Measurements from ENCODE around the gene SCN5A.

Gene SCN5A

DNA sequence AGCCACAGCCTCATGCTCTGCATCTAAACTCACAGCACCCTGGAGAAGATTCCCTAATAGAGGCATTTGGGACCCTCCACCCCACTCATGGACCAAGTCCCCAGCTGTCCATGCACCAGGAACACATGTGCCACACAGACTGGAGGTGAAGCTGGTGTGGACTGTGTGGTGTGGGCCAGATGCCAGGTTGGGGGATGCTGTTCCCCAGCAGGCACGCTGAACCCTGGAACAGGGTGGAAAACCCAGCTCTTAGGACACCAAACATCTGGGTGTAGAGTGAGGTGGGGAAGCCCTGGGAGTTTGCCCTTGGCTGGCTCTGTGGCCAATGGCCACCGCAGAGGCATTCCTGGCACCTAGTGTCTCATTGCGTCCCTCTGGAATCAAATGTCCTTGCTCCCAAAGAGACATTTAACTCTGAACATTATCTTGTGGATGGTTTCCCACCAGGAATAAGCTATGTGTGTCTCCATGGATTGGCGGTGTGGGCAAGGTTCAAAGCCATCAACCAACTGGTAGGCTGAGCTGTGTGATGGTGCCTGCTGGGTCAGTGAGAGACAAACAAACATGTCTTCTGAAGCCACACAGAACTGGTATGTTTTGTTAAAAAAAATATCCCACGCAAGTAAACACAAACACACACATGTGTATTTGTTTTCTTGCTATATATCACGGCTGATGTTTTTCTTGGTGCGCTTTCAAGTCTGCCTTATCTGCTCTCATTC, 88.3 kb downstream of the SCN5A start:
- DNase-seq (ENCODE audit: low read depth in 2 of 2), result no peak

DNA sequence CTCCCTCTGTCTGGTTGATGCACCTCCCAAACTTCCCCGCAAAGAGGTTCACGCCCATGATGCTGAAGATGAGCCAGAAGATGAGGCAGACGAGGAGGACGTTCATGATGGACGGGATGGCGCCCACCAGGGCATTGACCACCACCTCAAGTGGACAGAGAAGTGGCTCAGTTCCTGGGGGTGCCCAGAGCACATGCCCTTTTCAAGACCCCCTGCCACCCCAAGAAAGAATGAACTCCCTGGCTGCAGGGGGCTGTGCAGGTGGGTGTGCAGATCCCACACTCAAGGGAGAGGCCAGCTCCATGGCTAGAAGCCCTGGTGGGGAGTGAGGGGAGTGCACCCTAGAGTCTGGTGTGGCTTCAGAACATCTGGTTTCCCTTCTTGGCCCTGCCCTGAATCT, 89.2 kb downstream of the SCN5A start:
- DNase-seq (ENCODE audit: low read depth in 2 of 2), result no peak

DNA sequence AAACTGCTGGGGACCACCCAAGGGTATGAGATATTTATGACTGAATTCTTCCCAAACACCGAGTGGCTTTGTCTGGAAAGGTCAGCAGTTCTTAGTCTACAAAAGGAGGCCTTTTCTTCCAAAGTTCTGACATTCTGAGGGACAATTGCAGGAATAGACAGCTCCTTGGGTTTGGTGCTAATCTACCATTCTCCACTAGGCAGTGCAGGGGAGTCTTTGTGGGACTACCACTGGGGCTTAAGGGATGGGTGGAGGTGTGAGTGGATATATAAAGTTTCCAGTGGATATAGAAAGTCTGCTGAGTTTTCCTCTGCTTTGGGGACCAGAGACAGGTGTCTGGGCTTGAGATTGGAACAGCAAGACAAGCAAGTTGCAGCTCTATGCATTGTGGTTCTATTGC, 90.6 kb downstream of the SCN5A start:
- DNase-seq (ENCODE audit: low read depth in 2 of 2), result no peak

DNA sequence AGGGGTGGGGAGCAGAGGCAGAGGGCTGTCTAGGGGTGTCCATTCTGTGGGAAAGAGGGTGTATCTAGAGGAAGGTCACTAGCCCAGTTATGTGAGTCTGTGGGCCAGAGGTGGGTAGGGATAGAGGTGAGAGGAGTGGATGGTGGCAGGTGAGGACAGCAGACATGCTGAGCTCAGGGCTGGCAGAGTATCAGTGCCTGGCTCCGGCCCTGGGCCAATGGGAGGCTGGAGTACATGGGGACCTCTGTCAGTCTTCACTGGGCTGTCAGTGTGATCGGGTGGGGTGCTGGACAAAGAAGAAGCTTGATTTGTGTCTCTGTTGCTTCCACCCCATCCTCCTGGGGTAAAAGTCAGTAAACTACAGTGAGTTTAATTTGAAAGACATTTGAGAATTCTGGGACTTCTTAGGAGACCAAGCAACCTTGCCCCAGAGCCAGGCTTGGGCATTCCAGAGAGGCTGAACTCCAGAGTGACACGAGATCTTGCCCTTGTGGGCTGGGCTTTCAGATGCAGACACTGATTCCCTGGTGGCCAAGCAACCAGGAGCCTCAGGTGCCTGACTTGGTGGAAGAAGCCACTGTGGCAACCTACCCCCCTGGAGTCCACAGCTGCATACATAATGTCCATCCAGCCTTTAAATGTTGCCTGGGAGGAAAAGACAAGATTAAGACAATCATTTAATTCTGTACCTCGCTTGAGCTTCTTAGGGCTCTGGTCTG, 92.7 kb downstream of the SCN5A start:
- DNase-seq (ENCODE audit: low read depth in 2 of 2), result no peak

DNA sequence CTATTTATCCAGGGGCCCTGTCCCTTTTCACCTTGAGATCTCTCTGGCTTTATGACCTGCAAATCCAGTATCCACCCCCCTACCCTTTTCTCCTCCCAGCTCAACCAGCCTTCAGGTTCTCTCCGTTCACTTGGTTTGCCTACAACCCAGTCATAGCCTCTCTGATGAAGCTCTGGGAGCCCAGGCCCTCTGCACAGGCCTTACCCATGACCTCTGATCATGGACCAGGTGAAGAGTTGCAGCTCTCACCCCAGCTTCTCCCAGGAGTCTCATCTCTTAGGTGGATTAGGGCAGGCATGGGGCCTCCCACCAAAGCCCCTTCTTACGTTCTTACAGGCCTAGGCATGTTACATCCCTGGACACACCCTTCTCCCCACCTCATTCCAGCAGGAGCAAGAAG, 93.6 kb downstream of the SCN5A start:
- no peak for DNase-seq (ENCODE audit: low read depth in 2 of 2)

DNA sequence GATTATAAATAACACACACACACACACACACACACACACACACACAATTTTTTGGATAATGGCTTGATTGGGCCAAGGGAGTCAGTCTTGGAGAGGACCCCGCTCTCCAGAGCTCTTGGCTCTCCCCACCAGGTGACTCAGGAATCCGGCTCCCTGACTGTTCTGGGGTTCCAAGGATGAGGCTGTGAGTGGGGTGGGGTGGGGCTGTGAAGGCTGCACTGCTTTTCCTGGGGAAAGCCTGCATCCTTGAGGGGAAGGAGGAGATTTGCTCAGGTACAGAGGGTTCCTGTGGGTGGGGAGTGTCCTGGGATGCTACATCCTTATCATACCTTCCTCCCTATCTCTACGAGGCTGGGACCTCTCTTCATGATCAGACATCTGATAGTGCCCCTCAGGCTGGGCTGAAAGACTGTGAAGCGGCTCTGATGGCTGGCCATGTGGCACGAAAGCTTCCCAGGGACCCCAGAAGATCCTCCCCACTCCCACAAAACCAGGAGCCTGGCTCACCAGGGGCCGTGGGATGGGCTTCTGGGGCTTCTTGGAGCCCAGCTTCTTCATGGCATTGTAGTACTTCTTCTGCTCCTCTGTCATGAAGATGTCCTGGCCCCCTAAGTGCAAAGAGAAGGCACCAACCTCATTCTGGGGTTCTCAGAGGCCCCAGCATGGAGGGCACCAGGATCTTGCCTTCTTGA, 94.2 kb downstream of the SCN5A start:
- no peak for DNase-seq (ENCODE audit: low read depth in 2 of 2)

DNA sequence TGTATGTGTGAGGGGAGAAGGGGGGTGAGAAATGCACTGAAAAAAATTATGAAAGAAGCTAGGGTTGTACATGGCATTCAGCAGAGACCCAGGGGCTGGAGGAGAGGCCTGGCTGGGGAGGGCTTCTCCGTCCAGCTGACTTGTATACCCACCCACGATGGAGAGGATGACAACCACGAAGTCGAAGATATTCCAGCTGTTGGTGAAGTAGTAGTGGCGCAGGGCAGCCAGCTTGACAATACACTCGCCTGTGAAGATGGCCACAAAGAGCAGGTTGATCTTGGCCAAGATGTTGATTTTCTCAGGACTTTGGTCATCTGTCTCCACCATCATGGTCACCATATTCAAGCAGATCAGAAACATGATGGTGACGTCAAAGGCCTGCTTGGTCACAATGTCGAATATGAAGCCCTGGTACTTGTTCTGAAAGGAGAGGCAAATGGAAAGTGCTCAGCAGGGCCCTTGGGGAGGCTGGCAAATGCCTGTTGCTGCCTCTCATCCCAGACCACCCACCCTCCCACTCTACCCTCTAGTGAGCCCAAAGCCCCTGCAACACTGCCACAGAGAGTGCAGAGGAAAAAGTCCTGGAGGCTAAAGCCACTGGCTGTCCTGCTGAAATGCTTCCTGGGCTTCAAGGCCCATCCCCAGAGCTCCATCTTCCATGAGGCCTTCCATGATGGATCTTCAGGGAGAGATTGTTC, 95.2 kb downstream of the SCN5A start:
- no peak for DNase-seq (ENCODE audit: low read depth in 2 of 2)

DNA sequence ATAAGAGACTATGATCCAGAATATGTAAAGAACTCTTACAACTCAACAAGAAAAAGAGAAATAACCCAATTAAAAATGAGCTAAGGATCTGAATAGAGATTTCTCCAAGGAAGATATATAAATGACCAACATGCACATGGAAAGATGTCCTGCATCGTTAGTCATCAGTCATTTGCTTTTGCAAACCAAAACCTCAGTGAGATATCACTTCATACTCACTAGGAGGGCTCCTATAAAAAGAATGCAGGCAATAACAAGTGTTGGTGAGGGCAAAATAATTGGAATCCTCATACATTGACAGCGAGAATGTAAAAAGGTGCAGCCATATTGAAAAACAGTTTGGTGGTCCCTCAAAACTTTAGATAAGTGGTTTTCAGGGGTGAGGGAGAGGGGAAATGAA, 96.4 kb downstream of the SCN5A start:
- DNase-seq (ENCODE audit: low read depth in 2 of 2), result no peak

DNA sequence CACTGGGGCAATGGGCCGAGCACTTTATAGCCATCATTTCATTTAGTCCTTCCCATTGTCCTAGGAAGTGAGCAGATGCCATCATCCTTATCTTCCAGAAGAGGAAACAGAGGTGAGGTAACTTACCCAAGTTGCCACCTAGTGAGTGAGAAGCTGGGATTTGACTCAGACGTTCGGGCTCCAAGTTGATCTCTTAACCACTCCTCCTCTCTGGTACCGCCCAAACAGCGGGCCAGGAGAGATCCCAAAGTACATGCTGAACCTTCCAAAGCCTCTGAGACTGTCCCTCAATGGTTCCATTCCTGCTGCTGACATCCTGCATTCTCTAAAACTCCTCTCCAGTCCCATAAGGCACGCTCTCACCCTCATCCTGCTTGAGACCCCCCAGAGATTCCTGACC, 97.1 kb downstream of the SCN5A start:
- DNase-seq (ENCODE audit: low read depth in 2 of 2), result no peak

DNA sequence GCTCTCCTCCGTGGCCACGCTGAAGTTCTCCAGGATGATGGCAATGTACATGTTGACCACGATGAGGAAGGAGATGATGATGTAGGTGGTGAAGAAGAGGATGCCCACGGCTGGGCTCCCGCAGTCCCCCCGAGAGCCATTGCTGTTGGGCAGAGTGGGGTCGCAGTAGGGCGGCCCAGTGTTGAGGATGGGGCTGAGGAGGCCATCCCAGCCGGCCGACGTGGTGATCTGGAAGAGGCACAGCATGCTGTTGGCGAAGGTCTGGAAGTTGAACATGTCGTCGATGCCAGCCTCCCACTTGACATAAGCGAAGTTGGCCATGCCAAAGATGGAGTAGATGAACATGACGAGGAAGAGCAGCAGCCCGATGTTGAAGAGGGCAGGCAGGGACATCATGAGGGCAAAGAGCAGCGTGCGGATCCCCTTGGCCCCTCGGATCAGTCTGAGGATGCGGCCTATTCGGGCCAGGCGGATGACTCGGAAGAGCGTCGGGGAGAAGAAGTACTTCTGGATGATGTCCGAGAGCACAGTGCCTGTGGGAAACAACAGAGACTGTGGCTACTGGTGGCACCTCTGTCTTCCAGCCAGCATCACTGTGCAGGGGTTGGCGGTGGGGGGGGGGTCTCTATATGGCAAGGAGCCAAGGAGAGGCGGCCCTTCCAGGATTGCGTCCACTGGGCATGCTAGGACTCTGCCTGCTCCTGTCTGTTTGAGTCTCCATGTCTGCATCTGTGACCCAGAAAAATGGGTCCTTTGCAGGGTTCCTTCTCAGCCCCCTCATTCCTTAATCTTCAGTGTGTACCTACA, 98.3 kb downstream of the SCN5A start:
- DNase-seq (ENCODE audit: low read depth in 2 of 2), result no peak

DNA sequence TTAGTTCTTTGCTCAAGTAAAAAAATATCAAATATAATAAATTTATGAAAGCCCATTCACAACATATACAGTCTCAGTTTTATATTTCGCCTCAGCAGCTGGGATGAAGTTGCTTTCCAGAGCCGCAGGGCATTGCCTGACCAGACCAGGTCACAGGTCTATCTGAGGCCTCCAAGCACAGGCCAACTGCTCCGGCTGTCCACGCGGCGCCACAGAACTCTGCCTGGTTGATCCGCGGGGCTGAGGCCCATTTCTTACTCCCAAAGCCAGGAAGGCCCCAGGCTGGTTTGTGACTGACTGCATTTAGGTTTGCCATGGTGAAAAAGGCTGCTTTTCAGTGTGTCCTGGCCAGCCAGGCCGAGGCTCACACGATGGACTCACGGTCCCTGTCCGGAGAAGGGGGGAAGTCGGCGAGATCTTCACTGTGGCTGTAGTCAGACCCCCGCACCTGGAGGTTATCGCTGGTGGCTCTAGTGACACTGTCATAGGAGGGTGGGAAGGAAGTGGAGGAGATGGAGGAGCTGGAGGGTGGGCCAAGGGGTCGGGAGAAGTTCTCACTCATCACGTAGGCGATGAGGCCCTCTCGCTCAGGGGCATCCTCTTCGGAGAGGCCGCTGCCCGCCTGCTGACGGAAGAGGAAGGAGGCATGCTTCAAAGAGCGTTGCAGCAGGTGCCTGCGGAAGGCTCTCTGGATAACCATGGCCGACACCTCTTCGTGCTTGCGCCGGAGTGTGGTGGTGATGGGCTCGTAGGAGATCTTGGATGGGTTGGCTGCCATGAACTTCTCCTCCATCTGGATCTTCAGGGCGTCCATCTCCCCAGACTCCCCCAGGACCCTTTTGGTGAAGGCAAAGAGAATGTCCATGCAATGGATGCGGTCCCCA, 99.3 kb downstream of the SCN5A start:
- no peak for DNase-seq (ENCODE audit: low read depth in 2 of 2)

DNA sequence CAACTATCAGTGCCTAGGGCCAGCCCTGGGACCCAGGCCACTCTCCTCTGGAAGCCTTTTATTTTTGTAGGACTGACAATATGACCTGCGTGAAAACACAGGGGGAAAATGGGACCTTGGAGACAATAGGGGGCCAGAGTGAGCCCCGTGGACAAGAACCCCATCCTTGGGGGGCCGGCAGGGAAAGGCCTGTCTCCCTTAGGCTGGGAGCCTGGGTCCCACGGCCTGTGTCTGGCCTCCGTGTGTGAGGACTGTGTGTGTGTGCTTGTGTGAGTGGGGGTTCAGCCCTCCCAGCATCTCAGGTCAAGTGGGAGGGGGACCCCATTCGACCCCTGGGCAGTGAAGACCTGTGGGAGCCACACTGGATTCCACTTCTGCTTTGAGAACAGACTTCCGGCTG, 100.0 kb downstream of the SCN5A start:
- no peak for DNase-seq (ENCODE audit: low read depth in 2 of 2)

DNA sequence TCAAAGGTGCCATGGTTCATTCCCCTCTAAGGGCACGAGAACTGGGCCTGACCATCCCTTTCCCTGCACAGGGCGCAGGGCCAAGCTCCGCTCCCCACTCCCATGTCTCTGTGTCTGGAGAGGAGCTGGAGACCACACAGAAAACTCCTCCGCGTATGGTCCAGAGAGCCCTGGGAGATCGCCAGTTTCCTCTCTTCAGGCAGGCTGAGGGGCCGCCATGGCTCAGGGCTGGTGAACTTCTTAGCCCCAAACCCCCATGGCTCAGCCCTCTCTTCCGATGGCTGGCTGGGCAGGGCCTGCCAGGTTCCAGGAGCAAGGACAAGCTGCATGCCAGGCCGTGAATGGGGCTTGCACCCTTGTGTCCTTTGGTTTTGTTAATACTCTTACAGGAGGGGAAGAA, 100.4 kb downstream of the SCN5A start:
- DNase-seq (ENCODE audit: low read depth in 2 of 2), result no peak

DNA sequence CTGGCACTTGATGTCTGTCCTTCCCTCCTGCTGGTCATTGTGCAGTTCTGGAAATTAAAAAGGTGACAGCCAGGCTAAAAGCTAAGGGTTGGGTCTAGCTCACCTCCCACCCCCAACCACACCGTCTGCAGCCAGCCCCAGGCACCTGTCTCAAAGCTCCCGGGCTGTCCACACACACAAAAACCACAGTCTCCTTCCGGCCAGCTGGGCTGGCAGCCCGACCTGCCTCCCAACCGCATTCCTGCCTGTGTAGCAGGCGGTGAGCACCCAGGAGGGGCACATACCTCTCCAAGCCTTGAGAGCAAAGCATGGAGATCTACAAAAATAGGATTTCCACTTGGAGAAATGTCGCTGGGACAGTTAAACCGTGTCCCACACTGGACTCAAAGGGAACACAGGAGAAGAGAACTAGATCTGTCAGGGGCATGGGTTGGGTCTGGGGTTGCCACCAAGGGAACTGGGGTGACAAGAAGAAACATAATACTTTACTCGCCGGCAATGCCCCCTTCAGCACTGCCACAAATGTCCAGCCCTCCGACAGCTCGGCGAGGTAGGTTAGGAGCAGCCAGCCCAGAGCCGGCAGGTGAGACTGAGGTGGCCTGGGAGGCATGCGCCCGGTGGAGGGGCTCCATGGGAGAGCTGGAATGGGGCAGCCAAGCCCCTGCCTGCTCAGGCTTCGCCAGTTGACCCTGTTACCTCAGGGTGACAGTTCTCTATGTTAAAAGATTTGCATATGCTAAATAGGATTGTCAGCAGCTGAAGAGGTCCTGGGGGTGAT, 101.1 kb downstream of the SCN5A start:
- DNase-seq (ENCODE audit: low read depth in 2 of 2), result no peak

DNA sequence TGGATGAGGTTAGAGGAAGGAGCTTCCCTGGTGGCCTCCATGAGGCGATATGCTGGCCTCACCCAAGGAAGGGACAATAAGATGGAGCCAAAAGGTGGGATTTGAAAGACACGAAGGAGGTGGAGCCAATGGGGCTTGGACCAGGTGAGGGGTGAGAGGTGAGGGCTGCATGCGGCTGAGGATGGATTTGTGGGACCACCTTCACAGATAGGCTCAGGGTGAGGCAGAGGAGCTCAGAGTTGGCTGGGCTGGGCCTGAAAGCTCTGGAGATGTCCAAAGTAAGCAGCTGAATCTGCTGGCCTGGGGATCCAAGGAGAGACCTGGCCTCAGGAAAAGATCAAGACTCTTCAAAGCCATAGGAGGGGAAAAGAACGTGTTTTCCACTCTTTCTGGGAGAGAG, 103.5 kb downstream of the SCN5A start:
- DNase-seq (ENCODE audit: low read depth in 2 of 2), result no peak

DNA sequence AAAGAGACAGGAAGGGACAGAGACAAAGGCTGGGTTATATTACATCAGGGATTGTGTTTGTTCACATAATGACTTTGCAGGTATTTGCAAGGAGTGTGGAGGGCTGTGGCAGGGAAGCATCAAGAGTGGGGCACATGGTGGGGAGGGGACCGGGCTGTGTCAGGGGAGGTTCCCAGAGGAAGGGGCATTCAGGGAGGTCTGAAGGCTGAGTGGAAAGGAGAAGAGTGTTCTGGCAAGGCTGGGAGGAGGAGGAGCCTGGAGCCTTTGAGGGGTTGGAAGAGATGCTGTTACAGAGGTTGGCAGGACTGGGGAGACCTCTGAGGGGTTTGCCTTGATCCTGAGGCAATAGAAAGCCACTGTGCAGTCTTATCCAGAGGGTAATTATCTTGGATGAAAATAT, 103.9 kb downstream of the SCN5A start:
- DNase-seq (ENCODE audit: low read depth in 2 of 2), result no peak

DNA sequence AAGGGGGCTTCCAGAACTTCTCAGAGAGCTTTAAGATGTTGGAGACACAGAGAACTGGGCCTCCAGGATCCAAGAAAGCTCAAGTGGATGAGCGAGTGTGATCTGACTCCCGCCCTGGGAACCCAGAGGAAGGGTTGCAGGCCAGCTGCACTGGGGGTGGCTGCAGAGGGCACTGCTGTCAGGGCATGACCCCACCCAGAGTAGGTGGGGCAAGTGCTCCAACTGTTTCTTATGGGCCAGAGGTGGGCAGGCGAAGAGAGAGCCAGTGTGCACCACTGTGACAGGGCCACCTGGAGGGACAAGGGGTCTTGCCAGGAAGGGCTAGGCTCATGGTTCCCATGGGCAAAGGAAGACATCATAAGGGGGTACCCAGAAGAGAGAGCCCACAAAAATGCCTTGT, 104.6 kb downstream of the SCN5A start:
- DNase-seq (ENCODE audit: low read depth in 2 of 2), result no peak

DNA sequence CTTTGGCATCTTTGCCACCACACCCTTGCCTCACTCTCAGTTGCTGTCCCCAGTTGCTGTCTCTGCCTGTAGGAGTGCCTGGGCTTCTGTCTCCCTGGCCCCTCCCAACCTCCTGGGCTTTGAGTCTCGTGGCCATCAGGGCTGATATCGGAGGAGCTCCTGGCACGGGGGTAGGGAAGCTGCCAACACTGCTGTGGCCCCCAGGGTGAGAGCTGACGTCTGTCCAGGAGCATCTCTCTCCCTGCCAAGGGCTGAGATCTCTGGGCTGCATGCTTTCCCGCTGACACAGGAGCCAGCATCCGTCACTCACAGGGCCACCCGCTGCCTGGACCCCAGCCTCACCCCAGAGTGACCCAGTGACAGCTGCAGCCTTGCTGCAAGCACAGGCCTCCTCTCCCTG, 105.9 kb downstream of the SCN5A start:
- DNase-seq (ENCODE audit: low read depth in 2 of 2), result no peak

DNA sequence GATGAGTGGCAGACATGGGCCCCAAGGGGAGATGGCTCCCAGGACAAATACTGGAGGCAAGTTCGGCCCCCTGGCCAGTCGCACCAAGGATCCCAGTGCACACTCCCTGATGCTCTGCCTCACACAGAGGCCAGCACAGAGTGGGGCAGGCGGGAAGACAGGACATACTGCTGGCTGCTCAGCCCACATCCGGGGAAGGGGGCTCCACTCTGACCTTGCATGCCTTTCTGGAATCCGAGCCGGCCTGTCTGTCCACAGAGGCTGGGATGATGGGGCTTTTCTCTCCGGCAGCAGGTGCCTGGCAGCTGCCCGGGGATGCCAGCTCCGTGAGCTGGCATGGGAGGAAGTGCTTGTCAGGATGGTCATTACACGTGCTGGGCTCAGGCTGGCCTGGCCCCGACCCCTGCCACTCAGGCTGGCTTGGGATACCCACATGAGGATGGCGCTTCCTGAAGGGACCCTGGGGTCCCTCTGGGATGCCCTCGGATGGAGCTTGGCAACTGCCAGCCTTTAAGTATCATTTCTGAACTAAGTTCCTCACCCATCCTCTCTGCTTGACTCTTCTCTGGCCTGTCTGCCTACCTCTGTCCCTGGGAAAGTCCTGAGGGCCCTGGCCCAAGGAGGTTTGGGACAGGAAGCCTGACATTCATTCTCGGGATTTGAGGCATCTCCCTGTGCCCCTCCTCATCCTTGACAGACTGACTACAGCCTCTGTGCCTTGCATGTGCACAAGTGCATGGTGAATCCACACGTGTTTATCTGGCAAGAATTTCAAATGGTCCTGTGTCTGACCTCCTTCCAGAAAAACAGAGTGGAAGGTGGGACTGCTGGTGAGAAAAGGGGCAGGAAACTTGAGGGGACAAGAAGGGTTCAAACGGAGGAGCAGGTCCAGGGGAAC, 106.8 kb downstream of the SCN5A start:
- DNase-seq (ENCODE audit: low read depth in 2 of 2), result no peak

Measured in stimulated activated CD4-positive, alpha-beta T cell treated with anti-CD3 and anti-CD28 coated beads, Interleukin-1b, Interleukin-23, amount 100 ng/mL, for 4 hours (primary cell).